GM20431 (cell line): Measurements from ENCODE around the gene RPS27L.

Source experiments
- in situ Hi-C: fragments of 300-500 bp; cut with MseI, MboI; formaldehyde crosslinking; loops from one replicate; pipeline ENCODE4 v1.15.0; 2020; ENCODE audit warnings: low sequenced_read_pairs; ENCODE audit not compliant: unreplicated experiment

The RPS27L gene

DNA sequence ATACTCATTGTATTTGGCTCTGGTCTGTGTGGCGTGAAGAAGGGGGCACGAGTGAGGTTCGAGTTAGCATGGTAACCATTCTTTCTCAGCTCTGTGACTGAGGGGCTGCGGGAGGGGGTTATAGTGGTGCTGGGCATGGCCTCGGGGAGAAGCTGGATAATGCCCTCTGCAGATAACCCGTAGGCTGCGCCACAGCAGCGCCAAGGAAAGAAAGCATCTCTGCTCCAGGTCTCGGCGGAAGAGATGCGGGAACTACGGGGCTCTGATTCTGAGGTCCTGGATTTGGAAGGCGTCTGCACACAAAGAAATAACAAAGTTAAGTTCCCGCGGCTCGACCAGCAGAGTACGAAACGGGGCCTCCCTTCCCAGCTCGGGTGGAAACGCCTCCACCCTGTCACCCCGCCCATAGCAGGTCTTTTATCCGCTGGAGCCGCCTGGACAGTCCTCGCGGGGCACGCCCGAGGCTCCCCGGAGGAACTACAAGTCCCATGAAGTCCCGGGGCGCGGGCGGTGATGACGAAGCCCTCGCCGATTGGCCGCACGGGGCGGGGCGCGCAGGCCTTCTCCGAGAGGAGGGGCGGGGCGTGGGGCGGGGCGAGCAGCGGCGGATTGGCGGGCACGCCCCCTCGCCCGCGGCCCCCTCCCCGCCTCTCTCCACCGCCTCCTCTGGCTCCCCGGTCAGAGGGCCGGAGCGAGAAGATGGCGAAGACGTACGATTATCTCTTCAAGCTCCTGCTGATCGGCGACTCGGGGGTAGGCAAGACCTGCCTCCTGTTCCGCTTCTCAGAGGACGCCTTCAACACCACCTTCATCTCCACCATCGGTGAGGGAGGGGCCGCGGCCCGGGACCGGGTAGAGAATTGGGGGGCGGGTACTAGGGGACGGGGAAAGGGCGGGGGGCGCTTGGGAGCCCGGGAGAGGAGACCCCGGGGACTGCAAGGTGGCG is 31.9 kb upstream of the RPS27L start, which contains the start of gene RAB8B:
TSS of gene RAB8B (plus strand) at position 681 of the 946 bp plus-strand sequence. CDS start at position 700, 19 bp downstream.
- in situ Hi-C loops = no loop called here

DNA sequence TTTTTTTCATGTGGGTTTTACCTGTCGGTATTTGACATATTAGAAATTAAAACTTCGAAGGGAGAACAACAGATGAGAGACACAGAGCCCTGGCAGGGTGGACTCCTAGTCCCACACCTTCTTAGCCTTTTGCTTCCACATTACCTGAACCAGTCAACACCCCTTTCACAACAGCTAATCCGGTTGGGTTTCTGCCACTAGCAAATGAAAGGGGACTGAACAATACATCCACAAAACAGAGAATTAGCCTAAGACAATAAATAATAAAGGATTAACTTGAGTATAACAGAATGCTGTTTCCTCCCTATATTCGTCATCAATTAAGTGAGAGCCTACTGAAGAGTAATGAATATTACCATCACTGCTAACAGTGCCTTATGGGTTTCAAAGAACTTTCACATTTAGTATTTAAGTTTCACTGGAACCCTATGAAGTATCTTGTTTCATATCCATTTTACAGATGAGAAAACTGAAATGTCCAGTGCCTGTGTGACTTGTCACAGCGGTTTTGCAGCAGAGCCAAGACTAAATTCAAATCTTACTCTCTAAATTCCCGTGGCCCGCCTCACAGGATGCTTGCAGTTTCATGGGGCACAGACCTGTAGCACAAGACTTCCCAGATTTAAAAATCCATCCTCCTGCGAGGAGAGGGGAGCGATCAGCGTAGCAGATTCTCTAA is 31.1 kb upstream of the RPS27L start:
- in situ Hi-C loops = no loop called here

DNA sequence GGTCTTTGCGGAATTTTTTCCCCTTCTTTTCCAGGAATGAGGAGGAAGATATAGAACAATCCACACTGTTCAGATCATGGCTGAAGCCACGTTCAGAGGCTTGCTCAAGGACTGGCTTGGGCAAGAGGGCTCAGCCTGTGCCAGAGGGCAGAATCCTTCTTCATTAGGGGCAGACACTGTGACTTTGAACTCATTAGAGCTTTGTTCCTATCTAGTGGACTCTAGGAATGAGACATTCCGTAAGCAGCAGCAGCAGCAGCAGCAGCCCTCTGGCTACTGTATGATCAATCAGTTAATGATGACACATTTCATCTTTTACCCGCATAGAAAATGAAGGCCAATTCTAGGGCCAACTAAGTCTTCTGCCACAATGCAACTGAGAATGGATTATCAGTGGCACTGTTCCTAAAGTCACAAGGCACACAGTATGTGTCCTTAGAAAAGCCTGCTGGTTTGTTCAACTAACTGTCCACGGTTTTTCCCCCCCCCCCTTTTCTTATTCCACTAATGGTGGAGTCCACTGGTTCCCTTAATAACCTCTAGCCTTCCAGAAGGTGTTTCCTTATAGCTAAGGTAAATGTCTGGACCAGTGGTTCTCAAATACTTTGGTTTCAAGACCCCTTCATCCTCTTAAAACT is 30.4 kb upstream of the RPS27L start:
- in situ Hi-C loops = no loop called here

DNA sequence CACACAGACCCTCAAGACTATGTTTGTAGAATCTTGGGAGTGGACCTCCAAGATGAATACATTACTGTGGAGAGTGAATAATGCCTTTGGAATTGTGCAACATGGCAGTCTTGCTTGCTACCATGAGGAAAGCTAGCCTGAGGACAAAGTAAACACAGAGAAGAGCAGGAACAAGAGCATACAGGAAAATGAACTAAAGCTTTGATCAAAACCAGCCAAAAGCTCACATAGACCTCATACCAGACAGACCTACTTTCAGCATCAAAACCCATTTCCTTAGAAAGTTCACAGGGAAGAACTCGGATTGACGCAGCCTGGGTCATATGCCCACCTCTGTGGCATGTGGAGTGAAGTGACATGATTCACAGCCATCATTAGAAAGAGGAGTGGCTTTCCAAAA is 28.8 kb upstream of the RPS27L start:
- in situ Hi-C loops = no loop called here

- in situ Hi-C loops = no loop called here
These were observed 27.9 kb upstream of the RPS27L start for GRCh38 chr15:63185206-63185605.

DNA sequence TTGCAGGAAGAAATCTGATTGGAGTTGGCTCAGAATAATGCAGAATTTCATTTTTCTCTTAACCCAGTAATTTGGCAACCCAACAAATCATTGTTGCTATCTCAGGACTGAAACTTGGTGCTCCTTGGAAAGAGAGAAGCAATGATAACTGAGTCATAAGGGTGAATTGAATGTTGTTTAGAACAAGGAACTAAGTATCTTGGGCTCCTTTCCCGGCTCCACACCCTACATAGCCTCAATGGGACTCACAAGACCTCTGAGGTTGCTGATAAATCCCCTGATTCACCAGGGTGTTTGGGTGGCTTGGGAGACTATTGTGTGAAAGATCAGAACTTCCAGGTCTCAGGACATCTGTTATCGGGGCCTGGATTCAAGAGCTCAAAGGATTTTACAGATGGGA is 24.4 kb upstream of the RPS27L start:
- in situ Hi-C loops = no loop called here

GRCh38 chr15:63180746-63181145 is 23.5 kb upstream of the RPS27L start:
- in situ Hi-C loops = no loop called here

DNA sequence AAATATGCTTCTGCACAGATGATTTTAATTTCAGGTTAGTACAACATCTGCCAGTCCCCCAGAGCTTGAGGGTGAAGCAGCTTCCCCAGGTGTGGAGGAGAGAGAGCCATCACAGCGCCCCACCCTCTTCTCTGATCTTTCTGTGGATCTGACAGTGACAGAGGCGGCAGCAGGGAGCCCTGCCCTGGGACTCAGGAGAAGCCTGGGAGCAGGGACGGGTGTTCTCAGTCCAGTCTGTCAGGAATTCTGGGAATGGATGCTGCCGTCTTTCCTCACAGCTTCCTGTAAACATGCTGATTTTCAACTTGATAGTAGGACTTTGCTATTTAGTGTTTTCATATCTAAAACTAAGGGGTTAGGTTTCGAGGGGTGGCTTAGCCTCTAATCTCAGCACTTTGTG is 20.8 kb upstream of the RPS27L start:
- in situ Hi-C loops = no loop called here

DNA sequence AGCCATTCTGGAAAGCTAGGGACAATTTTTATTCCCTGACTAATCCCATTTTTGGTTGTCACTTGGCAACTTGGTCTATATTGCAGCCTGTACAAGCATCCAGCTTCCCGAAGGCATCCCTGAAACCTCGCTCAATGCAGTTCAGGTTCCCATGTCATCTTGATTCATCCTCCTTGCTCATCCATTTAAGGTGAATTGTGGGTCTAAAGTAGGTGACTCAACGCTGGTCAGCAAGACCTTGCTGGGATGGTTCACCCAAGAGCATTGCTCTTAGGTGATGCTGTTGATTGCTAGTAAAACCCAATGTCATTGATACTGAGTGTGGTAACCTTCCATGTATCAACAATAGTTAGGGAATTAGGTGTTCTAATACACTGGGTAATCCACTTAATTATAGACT is 19.0 kb upstream of the RPS27L start:
- in situ Hi-C loops = no loop called here

DNA sequence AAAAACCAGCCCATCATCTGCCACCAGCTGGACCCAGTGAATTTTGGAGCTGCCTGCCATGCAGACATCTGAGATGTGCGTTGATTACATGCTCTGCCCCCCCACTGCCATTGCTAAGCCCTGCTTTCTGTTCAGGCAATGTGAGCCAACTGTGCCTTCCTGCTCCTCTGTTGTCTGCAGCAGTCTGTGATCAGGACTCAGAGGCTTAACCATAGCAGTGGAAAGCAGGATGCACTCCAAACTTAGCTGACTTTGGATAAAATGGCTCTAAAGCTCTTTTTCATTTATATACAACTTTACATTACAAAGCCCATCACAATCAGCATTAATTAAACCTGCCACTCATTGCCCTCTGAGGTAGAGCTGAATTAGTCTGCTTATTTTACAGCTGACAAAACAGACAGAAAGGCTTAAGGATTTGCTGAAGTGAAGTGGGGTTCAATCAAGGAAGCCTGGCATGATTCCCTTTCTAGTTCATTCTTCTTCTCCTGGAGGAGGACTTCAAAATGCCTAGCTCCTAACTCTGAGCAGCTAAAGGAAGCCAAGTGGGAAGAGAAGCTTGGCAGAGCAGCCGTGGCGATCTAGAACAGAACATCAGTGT is 15.7 kb upstream of the RPS27L start:
- in situ Hi-C loops = no loop called here

DNA sequence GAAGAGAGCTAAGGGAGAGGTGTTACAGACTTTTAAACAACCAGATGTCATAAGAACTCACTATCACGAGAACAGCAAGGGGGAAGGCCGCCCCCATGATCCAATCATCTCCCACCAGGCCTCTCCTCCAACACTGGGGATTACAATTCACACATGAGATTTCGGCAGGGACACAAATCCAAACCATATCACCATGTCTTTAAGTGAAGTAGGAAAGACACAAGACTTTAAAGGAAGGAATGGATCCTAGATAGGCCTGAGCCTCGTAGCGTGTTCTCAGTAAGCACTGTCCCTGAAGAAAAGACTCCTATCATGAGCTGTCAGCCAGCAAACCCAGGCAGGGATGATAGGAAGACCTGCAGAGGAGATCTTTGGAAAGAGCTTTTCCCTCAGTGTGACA is 15.1 kb upstream of the RPS27L start:
- in situ Hi-C loops = no loop called here

GRCh38 chr15:63169788-63170187 is 12.5 kb upstream of the RPS27L start:
- in situ Hi-C loops = no loop called here

- in situ Hi-C loops = no loop called here
These were observed 8.9 kb upstream of the RPS27L start for GRCh38 chr15:63166219-63166618.

DNA sequence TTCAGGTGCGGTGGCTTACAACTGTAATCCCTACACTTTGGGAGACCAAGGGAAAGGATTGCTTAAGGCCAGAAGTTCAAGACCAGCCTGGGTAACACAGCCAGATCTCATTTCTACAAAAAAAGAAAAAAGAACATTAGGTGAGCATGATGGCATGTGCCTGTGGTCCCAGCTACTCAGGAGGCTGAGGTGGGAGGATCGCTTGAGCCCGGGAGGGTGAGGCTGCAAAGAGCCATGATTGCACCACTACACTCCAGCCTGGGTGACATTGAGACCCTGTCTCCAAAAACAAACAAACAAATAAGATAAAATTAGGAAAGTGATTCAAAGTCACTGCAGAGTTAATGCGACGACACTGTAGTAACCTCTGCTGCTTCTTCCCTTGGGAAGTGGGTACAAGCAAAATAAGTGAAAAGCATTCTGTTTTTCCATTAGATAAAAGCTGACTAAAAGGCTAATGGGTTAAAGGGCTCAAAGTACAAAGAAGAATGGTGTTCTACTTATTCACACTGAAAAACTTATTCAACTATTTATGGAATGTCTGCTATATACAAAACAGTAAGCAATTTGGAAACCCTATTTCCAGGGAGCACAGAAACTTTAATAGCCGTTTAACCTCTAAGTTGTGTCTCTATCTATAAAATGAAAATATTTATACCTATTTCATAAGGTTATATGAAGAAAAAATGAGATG is 8.0 kb upstream of the RPS27L start:
- in situ Hi-C loops = no loop called here

GRCh38 chr15:63163217-63163616 is 5.9 kb upstream of the RPS27L start:
- in situ Hi-C loops = no loop called here

GRCh38 chr15:63160638-63161037 is 3.4 kb upstream of the RPS27L start:
- in situ Hi-C loops = no loop called here

DNA sequence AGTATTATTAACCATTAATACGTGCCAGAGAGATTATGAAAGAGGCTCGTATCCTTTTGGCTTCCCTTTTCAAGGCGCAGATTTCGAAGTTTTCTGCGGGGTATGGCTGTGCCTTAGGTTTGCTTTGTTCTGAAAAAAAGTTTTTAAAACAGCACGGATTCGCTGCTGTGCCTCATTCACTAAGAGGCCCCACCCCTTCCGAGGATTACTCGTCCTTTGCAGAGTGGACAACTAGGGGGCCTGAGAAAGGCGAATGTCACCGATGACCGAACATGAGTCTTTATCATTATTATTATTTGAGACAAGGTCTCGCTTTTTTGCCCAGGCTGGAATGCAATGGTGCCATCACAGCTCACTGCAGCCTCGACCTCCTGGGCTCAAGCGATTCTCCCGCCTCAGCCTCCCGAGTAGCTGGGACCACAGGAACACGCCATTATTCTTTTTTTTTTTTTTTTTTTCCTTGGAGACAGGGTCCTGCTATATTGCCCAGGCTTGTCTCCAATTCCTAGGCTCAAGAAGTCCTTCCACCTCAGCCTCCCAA is 684 bp upstream of the RPS27L start:
- in situ Hi-C loops = no loop called here

DNA sequence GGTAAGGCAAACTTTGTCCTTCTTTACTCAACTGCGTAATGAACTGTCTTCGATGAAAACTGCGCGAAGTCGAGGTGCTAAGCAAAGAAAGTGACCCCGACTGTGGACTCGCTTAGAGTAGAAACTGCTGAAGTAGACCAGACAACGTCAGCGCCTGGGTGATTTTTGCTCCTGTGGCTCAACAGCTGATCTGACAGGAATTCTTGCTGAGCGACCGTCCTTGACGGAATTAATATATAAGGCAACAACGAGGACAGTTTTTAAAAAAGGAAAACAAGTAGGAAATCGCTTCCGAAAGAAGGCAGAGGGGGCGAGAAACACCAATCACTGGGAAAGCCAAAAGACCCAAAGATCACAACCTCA is 541 bp downstream of the RPS27L start:
- in situ Hi-C loops = no loop called here

GRCh38 chr15:63156086-63156710 is 1.1 kb downstream of the RPS27L start:
- in situ Hi-C loops = no loop called here
